ELR (cell line): ENCODE measurements around the gene PLPP6.
"Not testable (repeated sequence)": the region's sequence is repeated elsewhere in the genome, so short reads cannot be mapped to it uniquely, and the experiment has no call there.

Experiments
- DNase-seq: peaks from one replicate; pipeline ENCODE4 v3.0.0-alpha.2; 2015; ENCODE audit warnings: low read depth

The PLPP6 gene

DNA sequence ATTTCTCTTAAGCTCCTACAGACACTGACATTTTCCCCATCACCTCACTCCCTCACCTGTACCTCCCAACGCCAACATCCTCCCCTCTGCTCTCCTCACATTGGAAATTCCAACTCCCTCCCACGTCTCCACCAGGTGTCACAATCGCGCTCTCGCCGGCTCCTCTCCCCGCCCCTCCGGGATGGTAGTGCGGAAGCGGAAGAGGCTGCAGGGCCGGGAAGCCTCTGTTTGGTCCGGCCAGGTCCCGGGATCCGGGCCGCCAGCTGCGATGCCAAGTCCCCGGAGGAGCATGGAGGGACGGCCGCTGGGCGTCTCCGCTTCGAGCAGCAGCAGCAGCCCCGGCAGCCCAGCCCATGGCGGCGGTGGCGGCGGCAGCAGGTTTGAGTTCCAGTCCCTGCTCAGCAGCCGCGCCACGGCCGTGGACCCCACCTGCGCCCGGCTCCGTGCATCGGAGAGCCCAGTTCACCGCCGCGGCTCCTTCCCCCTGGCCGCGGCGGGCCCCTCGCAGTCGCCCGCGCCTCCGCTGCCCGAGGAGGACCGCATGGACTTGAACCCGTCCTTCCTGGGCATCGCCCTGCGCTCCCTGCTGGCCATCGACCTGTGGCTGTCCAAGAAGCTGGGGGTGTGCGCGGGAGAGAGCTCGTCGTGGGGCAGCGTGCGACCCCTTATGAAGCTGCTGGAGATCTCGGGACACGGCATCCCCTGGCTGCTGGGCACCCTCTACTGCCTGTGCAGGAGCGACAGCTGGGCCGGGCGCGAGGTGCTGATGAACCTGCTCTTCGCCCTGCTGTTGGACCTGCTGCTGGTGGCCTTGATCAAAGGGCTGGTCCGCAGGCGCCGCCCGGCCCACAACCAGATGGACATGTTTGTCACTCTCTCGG, at the start of gene PLPP6:
Gene PLPP6, plus strand, starts transcription at position 187 of the 881 bp plus-strand sequence. Its CDS starts 82 bp downstream, at position 269.
- peak; percentile 89 for DNase-seq

DNA sequence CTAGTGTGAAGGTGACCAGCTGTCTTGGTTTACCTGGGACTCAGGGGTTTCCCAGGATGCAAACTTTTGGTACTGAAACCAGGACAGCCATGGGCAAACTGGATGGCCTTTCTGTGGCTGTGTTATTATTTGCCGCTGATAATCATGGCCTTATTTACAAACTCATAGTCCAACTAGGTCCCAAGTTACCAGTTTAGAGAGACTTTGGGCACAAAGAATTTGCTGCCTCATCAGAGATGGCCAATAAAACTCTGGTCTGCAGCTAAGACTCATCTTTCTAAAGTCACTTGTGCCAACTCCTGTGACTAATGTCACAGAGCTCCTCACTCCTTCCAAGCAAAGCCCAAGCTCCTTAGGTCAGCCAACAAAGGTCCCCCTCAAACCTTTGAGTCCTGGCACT, 47.5 kb upstream of the PLPP6 start:
- no peak for DNase-seq

DNA sequence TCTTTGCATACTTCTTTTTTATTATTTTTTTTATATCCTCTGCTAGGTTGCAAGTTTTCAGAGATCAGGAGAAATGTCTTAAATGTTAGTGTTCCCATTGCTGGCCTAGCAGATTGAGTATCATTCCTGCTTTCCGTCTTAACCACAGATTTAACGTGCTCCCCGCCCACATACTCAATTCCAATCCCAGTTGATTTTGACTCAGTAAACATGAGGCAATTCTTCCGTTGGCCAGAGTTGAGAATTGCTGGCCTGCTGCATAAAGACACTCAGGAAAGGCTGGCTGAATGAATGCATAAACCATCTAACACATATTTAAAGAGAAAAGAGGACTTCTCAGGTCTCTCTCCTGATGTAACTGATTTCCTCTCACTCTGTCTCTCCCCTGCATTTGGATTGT, 46.8 kb upstream of the PLPP6 start:
- DNase-seq = peak; percentile 25

DNA sequence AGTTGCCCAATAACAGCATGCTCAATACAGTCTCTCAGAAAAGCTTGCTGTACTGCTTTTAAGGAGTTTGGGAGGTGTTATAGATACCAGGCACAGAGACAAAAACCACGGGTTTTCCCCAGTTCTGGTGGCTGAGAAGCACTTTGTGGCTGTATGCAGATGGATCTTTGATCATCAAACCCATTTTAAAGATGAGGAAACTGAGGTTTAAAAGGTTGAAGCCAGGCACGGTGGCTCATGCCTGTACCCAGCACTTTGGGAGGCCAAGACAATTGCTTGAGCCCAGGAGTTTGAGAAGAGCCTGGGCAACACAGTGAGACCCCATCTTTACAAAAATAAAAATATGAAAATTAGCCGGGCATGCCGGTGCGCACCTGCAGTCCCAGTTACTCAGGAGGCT, 46.3 kb upstream of the PLPP6 start:
- no peak for DNase-seq

DNA sequence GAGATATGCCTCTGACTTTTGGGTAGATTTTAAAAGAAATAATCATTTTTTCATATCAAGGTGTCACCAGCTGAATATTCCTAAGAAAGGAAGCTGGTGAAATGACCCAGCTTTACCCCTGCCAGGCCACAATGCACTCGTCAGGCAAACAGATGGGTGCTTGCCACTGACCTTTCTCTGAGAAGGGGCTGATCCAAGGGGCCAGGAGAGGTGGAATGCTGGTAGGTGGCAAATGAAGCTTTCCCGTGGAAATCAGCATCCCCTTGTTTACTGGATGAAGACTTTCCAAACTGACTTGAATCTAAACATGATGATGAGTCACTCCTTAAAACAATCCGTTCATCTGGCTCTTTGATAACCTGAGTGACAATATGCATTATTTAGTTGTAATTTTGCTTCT, 44.3 kb upstream of the PLPP6 start:
- no peak for DNase-seq

DNA sequence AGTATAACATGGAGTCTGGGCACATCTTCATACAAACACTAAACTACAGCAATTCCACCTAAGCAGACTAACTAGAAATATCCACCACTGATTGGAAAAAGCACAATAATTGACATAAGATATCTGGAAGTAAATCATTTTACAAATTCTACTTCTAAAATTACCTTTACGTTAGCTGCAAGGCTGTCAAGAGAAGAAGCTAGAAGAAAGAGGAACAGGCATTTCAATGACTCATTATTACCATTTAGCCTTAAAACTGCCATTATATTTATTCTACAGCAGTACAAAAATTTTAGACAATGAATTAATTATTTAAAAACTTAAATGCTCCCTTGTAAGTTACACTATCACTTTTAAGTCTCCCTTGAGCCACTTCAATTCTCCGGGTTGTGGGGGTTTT, 43.4 kb upstream of the PLPP6 start:
- no peak for DNase-seq

DNA sequence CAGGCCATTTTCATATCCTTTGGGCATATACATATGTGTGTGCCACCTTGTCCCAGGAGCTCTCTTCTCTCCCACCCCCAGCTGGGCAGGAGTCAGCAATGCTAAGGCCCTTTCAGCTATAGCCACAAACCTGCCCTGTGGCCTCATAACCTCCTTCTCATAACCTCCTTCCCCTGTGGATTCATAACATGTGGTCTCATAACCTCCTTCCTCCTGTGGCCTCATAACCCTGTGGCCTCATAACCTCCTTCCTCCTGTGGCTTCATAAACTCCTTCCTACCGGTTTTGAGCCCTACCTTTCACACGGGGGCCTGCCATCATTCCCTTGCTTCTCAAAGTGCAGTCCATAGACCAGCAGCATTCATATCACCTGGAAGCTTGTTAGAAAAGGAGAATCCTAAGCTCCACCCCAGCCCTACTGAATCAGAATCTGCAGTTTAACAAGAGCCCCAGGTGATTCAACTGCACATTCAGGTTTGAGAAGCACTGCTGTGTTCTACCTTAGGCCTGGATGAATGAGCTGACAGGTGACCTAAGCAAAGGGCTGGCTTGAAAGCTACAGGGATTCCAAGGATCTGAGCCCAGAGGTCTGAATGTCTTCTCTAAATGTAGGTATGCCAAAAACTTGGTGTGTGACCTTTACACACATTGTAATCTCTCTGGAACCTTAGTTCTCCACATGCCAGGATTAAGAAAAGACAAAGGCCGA, 41.9 kb upstream of the PLPP6 start:
- DNase-seq = no peak

DNA sequence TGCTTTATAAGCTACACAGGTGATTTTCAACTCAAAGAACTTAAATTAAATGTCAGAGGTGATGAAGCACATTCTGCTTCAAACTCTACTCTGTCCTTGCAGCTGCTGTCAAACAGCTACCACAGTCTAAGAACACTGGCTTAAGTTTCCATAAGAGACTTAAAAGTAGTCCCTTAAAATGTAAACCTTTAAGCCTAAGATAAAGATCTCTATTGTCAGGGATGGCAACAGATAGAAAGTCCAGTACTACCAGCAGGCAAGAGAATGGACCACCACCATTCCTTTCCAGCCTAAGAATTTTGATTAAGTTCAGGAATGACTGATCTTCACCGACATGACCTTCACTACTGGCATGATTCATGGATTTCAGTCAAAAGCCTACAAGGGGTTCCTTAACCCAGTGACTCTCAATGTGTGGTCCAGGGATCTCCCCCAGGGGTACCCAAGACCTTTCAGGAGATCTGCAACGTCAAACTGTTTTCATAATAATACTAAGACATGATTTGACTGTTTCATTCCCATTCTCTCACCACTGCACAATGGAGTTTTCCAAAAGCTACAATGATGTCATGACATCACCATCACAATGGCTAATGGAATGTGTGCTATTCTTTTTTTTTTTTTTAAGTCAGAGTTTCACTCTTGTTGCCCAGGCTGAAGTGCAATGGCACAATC, 41.1 kb upstream of the PLPP6 start:
- DNase-seq = no peak

DNA sequence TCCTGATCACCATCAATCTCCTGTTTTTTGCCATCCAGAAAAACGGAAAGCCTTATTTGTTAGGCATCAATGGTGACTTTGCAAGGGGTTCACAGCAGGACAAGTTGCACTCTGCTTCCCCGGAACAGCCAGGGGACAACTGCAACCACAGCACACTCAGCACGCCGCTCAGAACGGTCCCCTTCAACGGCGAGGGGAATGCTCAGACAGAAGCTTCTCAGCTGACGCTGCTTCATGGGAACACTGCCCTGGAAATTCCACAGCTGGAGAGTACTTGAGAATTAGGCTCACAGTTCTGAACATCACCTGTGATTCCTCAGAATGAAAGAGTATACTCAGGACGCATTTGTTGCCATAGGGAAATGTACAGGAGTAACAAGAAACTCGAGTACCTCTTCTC, 40.1 kb upstream of the PLPP6 start:
- no peak for DNase-seq

DNA sequence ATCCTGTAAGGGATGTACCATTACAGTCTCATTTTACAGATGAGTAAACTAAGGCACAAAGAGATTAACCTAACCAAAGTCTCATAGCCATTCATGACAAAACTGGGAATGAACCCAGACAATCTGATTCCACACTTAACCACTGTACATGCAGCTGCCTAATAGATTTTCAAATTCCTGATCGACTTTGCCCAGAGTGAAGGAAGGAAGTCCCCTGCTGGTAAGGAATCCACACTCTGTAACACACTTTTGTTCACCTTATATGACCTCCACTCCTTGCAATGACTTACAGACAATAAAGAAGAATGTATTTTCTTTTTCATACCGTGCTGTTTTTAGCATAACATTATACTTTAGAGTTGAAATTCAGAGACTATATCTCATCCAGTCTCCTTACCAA, 31.3 kb upstream of the PLPP6 start:
- peak; percentile 7 for DNase-seq

DNA sequence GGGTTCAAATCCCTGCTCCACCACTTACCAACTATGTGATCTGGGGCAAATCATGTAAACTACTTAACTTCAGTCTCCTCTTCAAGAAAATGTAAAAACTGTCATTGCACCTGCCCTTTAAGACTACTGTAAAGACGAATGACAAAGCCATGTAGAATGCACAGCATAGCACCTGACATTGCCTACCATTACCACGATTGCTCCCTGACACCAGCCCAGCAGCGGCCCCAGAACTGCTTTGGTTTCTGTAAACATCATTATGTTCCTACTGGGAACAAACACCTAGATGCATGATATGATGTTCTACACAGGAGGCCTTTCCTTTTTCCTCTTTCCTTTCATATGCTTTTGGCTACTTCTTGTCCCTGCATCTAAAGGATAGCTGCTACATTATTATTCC, 23.1 kb upstream of the PLPP6 start:
- DNase-seq = no peak

DNA sequence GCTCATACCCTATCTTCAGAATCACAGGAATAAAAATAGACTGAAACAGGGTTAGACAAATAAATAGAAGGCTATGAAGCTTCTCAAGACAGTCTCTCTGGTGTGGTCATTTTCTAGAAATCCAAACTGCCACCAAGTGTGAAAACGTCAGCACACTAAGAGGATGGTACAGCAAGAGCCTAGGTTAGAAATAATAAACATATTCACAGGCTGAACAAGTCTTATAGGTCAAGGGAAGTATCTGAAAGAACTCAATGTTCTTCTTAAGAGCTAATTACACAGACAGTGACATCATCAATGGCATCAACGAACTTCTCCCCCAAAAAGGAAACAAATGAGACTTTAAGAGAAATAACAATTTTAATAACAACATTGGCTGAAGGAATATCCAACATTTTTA, 22.7 kb upstream of the PLPP6 start:
- DNase-seq = no peak

DNA sequence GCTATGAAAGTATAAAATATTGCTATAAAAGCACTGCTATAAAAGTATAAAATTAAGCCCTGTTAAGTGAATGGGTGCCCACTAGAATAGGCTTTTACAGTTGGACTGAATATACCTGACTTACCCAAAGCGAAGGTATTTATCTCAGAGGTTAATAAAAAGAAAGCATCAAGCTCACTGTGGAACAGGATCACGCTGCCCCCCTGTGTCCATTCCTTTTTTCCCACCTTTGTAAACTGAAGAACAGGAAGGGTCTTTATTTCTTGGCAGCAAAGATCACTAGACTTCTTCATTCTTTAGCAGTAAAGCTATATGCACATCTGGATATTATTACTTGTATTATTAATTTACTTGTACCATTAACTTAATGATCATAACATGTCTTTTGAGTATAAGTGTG, 22.1 kb upstream of the PLPP6 start:
- DNase-seq = peak; percentile 36

DNA sequence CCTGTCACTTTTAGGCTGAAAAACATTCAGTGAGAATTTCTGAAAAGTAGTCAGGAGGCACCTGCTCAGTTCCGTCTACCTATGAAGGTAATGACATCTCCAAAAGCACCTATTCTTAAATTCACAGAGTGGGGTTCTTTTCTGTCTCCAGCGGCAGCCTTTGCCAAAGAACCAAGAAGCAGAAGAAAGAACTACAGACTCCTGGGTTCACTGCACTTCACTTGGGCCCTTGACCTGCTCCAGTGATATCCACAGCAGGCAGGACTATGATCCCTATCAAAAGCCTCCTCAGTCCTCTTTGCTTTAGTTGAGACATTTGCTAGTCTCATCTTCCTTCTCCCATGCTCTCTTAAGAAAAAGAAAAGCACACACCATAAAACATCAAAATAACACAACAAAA, 19.7 kb upstream of the PLPP6 start:
- no peak for DNase-seq

DNA sequence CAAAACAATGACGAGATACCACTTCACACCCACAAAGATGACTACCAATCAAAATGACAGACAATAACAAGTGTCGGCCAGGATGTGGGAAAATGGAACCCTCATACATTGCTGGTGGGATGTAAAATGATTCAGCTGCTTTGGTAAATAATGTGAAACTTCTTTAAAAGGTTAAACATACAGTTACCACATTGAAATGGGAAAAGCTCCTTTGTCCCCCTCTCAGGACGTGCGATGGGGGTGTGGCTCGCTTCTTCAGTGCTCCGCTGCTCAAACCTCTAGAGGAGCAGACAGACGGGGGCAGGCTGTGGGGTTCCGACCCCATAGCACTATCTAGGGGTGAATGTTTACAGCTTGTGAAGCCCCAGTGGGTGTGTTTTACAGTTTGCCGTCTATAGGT, 8.0 kb upstream of the PLPP6 start:
- no peak for DNase-seq

DNA sequence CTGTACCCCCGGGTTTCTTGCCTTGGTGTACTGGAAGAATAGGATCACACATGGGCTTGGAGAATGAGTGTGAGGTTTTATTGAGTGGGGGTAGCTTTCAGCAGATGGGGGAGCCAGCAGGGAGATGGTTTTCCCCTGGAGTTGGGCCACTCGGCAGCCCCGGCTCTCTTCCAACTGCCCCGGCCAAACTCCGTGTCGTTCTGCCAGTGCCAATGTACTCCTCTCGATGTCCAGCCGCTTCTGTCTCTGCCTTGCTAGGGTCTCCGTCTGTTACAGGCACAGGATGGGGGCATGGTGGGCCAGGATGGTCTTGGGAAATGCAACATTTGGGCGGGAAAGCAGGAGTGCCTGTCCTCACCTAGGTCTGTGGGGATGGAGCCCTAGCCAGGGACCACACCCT, 7.6 kb upstream of the PLPP6 start:
- DNase-seq = no peak

DNA sequence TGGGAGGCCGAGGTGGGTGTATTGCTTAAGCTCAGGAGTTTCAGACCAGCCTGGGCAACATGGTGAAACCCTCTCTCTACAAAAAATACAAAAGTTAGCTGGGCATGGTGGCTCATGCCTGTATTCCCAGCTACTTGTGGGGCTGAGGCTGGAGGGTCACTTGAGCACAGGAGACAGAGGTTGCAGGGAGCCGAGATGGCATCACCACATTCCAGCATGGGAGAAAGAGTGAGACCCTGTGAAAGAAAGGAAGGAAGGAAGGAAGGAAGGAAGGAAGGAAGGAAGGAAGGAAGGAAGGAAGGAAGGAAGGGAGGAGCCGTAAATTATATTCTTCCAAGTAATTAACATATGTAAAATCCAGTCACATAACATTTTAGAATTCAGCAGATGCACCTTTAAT, 5.9 kb upstream of the PLPP6 start:
- DNase-seq = not testable (repeated sequence)

DNA sequence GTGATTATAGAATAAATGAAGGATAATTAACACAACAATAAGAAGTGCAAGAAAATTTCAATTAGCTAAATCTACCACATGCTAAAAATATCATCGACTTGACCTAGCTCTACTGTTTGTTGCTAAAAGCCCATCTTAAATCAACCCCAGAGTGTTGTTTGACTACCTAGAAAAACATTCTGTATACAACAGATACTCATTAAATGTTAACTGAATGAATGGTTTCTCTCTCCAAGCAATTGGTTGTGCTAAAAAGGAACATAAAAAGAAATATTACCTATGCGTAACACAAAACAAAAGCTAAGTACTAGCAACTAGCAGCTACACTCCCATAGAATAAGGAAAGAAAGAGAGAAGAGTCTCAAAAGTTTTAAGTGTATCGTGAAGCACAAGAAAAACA, 5.5 kb upstream of the PLPP6 start:
- no peak for DNase-seq

DNA sequence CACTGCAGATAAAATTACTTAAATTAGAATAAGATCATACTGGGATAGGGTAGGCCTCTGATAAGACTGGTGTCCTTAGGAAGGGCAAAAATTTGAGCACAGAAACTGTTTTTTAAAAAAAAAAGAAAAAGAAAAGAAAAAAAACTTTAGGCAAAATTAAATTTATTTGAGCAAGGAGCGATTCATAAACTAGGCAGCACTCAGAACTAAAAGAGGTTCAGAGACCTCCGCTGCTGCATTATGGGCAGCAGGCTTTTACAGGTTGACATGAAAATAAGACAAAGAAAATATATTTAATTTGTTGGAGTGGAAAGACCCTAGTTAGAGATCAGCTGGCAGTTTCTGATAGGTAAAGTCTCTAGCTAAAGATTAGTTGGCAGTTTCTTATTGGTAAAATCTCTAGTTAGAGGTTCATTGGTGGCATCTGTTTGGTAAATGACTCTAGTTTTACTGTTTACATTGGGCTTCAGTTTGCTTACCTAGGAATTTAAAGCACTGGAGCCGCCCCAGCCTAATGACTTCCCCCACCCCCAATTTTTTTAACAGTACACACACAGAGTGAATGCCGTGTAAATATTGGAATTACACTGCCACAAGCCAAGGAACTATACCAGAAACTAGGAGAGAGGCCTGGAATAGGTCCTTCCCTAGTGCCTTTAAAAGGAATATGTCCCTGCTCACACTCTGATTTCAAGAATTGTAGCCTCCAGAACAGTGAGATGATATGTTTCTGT, 4.5 kb upstream of the PLPP6 start:
- no peak for DNase-seq

DNA sequence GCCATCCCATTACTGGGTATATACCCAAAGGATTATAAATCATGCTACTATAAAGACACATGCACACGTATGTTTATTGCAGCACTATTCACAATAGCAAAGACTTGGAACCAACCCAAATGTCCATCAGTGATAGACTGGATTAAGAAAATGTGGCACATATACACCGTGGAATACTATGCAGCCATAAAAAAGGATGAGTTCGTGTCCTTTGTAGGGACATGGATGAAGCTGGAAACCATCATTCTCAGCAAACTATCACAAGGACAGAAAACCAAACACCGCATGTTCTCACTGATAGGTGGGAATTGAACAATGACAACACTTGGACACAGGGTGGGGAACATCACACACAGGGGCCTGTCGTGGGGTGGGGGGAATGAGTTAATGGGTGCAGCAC, 1.4 kb upstream of the PLPP6 start:
- DNase-seq = not testable (repeated sequence)

DNA sequence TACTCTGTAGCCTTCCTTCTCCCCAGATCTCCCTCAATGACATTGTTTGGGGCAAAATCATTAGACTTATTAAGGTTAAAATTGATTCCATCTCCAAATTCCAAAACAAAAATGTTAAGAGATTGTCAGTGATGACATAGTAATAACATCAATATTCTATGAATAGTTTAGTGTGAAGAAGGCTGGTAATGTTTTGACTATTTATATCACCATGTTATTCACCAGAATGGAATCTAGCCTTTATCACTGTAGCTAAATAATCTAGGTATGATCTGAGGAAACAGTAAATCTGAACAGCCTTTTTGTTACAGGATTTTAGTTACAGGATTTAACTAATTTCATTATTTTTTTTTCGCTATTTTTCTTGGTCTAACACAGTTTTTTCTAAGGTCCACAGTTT, 929 bp upstream of the PLPP6 start:
- DNase-seq = peak; percentile 52

DNA sequence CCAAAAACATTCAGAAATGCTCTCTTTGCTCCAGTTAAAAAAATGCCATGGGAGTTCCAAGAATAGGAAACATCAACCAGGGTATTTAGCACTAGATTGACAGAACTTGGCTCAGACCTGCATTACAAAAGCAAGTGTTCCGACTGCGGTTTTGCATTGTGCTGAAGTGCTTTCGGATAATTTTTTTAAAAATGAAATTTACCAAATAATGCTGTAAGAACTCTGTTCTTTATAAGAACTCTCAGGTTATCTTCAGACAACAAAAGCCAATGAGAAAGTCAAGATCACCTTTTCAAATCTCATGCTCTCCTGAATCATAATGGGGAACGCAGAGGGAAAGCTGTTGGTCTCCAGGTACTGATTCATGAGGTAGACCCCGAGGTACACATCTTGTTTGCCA, 483 bp upstream of the PLPP6 start:
- DNase-seq = no peak
